Right forelimb (tissue), 1 donor: ENCODE results near the gene ARHGAP19.
A peak's percentile ranks its signal among the peaks of the same experiment; 100 is the strongest.

Experiments
- DNase-seq: peaks from one replicate; pipeline ENCODE4 v3.0.0-alpha.2; 2018

The ARHGAP19 gene, protein sequence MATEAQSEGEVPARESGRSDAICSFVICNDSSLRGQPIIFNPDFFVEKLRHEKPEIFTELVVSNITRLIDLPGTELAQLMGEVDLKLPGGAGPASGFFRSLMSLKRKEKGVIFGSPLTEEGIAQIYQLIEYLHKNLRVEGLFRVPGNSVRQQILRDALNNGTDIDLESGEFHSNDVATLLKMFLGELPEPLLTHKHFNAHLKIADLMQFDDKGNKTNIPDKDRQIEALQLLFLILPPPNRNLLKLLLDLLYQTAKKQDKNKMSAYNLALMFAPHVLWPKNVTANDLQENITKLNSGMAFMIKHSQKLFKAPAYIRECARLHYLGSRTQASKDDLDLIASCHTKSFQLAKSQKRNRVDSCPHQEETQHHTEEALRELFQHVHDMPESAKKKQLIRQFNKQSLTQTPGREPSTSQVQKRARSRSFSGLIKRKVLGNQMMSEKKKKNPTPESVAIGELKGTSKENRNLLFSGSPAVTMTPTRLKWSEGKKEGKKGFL

DNA sequence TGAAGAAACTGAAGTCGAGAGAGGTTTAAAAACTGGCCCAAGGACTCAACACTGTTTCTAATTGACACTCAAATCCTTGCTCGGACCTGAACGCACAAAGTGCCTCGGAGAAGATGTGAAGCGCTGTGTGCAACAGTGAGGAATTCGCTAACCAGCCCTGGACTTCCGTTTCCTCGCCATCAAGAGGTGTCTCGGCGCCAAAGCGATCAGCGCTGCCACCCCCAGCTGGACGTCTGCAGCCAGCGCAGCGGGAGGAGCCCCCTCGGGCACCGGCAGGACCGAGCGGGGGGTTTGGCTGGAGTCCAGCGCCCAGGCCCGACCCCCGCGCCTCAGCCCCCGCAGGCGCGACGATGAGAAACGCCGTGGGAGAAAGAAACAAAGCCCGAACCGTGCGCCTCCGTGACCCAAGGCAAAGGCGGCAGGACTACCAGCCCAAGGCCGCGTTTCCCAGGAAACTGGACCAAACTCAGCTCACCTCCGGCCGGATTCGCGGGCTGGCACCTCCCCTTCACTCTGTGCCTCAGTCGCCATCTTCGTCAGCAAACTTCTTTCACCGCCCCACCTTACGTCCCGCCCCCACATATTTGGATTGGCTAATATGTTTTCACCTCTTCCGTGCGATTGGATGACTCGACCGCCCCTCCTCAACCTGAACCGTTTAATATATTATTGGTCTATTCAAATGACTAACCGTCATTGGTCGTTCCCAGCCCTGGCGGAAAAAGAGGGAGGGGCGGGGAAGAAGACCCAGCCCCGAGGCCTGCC lies at the start of gene ARHGAP19:
TSS of gene ARHGAP19 (minus strand) at position 541 of the 765 bp plus-strand sequence. CDS start at position 531, 10 bp downstream.
- DNase-seq = peak; percentile 93

DNA sequence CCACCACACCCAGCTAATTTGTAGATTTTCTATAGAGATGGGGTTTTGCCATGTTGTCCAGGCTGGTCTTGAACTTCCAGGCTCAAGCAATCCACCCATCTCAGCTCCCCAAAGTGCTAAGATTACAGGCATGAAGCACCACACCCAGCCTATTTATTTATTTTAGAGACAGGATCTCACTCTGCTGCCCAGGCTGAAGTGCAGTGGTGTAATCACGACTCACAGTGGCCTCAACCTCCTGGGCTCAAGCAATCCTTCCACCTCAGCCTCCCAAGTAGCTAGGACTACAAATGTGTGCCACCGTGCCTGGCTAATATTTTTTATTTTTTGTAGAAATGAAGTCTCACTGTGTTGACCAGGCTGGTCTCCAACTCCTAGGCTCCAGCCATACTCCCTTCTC lies 49.0 kb upstream of the ARHGAP19 start:
- no peak for DNase-seq

DNA sequence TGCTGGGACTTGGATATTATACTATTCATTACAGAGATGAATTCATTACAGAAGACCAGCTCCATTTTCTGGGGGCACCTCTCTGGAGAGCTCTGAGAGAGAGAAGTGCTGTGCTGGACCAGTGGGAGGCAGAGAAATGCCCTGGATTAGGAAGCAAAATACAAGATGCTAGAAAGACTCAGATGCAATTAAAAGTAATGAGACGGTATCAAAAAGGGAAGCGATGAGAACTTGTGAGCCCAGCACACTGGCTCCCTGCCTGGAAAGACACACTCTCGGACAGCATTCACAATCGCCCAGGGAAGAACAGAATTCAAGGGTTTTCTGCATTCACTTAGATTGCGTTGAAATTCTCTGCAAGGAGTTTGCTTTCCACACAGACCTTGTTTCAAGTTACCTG lies 45.6 kb upstream of the ARHGAP19 start:
- DNase-seq = no peak

DNA sequence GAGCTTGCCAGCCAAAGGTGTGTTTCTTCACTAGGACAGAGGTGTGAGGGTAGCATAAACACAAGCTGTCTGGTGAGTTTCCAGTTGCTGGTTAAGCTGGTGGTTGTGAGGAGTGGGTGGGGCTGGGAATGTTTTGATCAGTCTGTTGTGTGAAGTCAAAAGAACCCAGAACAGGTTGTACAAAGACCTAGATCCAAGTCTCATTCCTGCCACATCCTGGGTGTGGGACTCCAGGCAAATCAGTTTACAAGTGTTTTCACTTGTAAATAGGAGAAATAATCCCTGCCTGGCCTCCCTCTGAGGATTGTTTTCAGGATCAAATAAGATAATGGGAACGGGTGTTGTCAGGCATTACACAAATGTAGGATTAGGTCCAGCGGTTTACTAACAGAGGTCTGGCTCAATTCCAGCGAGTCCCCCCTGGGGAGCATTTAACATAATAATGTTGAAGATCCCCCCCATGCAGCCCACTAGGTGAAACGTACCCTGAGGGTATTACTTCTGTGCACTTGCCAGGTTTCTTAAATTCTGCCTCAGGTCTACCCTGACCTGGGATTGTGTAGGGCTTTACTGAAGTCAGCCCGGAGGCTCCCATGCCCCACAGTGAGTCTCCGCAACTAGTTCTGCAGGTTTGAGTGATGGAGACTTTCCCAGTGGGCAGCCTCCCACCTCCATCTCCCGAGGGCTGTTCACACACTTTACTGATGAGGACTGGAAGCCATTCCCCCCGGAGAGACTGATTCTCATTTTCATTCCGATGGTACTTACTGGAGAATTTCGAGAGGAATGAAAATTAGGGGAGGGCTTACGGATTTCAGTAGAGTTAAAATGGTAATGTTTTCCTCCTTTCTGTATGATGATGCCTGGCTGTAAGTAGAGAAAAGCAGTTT lies 44.8 kb upstream of the ARHGAP19 start:
- DNase-seq = no peak

DNA sequence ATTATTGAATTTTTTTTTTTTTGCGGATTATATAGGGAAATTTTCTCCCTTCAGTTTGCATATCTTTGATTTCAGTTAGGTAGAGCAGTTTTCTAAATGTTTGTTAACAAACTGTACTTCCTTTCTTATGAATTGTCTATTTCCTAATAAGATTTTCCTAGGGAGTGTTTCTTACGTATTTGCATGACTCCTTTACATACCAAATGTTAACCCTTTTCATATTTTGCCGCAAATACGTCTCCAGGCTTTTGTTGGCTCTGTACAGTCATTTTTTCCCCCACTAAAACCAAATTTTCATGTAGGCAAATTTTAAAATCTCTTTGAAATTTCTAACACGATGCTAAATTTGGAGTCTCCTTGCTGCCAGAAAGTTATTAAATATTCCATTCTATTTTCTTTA lies 44.0 kb upstream of the ARHGAP19 start:
- DNase-seq = no peak

DNA sequence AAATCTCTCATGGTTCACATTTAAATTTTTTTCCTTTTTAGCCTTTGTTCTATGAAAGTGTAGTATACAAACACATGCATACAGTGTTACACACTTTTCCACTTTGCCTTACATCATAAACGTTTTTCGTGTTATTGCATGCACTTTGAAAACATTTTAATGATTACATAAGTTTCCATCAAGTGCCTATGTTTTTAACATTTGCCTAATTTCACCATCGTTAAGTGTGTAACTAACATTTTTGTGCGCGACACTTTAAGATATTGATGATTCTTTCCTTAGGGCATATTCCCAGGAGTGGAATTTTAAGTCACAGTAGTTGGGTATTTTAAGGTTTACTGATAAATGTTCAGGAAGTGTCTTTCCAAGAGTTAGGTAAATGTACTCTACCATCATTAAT lies 43.6 kb upstream of the ARHGAP19 start:
- DNase-seq = no peak

DNA sequence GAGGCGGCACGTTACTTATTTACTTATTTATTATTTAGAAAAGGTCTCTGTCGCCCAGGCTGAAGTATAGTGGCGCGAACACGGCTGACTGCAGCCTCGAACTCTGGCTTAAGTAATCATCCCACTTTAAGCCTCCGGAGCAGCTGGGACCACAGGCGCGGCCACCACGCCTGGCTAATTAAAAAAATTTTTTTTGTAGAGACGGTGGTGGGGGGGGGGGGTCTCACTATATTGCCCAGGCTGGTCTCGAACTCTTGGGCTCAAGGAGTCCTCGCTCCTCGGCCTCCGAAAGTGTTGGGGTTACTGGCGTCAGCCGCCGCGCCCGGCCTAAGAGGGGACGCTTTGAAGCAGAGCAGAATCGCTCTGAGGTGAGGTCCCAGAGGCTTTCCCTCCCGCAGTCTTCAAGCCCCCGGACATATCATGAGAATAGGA lies 42.8 kb upstream of the ARHGAP19 start:
- DNase-seq = no peak

DNA sequence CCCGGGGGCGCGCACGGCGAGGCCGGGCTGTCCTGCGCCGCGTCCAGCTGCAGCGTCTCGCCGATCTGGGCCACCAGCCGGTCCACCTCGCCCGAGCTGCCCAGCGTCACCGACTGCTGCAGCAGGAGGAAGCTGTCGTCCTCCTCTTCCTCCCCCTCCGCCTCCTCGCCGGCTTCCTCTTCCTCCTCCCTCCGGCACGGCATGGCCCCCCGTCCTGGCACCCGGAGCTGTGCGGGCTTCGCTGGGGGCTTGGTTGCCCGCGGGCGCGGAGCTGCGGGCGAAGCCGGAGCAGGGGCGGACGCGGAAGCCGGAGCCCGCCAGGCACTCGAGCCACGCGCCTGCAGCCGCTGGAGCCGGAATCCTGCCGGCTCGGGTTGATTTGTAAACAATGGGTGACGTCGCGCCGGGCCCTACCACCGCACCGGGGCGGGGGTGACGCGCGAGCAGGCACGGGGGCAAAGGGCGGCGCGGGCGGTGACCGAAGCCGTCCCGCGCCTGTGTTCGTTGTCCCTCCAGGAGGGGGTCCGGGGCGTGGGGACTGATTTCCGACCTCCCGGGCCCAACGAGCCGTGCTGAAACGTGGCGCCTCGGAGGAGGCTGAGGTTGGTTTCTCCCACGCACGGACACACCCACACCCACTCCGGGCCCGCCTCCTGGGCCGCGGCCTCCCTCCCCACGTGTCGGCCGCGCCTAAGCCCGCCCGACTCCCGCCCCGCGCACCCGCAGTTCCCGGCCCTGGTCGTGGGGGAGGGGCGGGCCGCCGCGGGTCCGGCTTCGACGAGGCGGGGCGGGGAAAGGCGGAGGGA lies 42.1 kb upstream of the ARHGAP19 start, which contains the start of gene FRAT2:
TSS of gene FRAT2 (minus strand) at position 360 of the 806 bp plus-strand sequence. CDS start at position 203, 157 bp downstream.
- DNase-seq = peak; percentile 96

DNA sequence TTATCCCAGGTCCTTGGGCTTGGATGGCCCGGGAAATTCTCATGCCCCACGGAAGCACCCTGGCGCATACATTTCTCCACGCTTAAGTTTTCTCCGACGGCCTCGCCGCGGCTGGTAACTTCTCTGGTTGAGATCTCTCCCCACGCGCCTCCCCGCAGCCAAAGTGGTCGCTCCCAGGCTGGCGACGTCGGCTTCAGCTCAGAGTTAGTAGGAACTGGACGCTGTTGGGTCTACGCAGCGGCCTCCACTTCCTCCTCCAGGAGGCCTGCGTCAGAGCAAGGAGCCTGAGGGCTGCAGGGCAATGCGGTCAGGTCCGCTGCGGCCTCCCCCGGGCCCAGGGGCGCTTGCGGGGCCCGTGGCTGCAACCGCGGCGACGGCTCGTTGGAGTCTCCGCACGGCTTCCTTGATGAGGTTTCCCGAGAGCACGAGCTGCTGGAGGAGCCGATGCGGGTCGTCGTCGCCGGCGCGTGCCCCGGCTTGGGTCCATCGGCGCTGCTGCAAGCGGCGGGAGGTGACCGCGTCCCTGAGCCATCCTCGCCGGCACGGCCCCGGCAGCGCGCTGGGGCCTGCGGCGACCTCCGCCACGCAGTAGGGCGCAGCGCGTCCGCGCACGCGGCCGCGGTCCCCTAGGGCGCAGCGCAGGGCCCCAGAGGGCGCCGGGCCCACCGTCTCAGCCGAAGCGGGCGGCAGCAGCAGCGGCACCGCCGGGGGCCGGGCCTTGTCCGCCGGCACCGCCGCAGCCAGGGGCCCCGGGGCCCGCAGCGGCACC lies 41.3 kb upstream of the ARHGAP19 start:
- DNase-seq = peak; percentile 58

DNA sequence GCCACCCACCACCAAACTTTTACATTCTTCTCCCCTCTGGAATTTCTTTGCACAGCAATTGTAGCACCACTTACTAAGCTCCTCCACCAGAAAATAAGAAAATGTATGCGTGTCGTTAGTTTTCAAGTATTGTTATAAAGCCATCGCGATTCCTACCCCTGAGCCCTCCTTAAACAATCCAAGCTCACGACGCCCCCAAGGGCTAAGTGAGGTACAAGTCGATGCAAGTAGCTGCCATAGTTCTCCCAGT lies 40.8 kb upstream of the ARHGAP19 start:
- DNase-seq = no peak

DNA sequence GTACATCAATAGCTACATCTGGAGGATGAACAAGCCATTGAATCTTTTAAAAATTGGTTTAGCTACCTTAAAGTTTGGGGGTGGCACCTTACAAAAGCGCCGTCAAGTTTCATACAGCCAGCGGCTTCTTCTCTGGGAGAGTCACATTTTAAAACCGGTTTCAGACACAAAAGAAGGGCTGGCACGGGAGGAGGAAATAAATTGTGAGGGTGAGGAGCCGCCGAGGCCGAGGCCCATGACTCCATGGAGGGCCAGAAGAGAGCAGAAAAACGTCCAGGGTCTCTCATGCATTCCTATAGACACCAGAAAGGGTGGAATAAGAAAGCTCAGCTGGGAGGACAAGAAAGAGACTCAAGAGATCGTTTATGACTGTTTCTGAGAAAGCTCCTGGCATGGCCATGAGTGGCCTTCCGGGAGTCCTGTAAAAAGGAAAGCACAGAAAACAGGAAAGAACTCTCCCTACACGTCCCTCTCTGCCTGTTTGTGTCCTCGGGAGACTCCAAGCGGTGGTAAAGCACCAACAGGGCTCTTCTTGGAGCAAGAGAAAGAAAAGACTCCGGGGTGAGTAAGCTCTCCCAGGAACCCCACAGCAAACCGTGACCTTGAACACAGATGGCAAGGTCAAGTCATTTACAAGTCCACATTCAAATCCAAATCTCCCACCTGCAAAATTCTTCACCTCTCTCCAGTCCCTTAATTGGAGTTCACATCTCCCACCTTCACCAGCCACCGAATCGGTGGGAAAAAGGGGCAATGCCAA lies 40.3 kb upstream of the ARHGAP19 start:
- peak; percentile 57 for DNase-seq

DNA sequence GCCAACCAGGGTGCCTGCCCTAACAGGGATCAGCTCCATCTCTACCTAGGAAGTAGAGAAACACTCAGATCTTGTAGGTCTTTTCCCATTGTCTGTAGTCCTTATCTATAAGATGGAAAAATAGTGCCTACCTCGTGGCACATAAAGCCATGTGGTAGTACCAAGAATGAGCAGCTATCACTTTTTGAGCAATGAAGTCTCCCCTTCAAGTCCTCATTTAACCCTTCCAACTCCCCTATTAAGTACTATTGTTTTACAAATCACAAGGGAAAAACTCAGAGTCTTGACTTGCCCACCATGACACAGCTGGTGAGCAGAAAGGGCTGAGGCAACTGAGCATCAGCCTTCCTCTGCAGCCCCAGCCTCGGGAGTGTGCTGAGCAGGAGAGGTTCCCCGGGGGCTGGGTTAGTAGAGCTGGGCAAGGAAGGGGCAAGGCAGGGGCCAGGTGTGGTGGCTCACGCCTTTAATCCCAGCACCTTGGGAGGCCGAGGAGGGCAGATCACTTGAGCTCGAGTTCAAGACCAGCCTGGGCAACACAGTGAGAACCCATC lies 38.8 kb upstream of the ARHGAP19 start:
- no peak for DNase-seq

DNA sequence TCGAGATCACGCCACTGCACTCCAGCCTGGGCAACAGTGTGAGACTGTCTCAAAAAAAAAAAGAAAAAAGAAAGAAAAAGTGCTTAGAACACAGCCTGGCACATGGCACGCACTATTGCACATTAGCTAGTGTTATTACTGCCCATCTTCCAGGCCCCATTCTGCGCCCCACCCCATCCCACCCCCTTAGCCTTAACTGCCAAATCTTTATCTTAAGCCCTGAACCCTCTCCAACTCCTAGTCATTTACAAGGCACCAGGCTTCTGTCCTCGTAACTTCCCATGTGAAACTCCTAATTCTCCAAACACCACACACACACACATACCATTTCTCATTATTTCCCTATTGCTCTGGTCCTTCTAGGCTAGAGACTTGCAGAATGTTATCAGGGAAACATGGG lies 37.3 kb upstream of the ARHGAP19 start:
- no peak for DNase-seq

DNA sequence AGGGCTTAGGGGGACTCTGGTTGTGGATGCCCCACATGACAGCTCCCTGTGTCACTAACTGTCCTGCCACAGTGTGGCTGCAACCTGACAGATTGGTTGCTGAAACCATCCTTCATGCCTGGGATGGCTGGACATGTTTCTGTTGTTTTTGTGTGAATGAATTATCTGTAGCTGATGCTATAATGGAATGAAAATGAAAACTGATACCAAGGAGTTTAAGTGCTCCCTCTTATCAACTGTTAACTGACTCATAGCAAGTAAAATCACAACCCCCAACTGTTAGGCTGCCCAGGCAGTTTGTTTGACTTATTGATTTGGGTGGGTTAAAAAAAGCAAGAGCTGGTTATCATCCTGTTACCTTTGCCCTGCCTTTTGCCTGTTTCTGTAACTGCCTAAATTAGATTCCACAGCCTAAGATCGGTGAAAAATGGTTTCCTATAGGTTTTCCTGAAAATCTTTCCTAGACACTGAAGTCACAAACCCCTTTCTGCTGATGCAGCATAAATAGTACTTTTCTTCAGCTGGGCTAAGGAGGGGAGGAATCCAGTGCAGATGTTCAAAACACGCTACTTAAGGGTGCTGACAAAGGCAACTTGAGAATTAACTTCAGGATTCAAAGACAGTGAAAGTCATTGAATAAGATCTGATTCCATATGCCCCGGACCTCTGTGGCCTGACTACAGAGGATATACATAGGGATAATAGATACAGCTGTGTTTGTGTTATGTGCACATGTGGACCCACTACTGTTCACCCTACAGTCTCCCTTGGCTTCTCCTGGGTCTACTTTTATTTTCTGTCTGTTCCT lies 36.4 kb upstream of the ARHGAP19 start:
- no peak for DNase-seq

DNA sequence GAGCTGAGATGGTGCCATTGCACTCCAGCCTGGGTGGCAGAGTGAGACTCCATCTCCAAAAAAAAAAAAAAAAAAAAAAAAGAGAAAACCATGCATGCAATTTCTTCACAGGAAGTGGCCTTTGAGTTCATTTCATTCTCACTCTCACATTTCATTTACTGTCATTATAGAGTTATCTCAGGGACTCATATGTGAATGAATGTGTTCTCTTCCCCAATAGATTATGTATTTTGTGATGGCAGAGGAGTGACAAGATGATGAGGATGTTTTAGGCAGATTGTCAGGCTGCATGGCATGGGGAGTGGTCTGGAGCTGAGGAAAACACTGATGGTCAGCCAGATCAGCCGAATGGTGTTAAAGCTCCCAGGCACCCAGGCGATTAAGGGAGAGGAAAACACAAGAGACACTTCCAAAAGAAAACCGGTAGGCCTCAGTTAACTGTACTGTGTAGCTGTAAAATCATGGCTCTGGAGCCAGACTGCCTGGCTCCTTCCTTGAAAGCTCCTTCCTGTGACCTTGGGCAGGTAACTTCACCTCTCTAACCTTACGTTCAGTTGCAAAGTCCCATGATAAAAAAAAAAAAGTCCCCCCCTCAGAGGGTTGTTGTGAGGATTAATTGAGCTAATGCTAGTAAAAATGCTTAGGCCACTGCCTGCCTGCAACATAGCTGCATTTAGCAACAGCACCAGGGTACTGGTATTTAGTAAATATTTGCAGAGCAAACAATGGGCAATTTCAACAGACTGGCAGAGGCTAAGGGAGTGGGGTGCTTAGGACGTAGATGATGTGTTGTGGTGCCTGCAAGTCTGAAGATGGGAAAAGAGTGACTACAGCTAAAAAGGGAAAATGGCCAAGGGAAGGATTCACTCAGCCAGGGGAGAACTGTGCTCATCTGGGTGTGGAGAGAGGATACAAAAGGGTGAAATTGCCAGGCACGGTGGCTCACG lies 35.2 kb upstream of the ARHGAP19 start:
- DNase-seq = no peak

DNA sequence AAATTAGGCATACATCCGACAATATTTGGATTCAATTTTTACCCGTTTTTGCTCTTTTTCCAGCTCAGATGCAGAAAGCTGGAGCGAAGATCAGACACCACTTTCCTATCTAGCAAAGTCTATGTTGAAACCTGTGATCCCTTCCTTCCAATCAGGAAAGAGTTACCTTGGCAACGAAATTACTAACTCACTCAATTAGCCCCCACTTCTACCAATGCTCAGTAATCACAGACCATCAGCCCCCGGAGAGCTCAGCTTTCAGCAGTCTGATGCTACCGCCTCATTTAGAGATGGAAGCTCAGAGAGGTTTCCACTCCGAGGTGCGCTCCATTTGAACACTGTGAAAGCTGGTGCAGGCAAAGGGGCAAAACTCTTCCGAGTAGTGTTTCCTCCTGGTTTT lies 33.3 kb upstream of the ARHGAP19 start:
- no peak for DNase-seq

DNA sequence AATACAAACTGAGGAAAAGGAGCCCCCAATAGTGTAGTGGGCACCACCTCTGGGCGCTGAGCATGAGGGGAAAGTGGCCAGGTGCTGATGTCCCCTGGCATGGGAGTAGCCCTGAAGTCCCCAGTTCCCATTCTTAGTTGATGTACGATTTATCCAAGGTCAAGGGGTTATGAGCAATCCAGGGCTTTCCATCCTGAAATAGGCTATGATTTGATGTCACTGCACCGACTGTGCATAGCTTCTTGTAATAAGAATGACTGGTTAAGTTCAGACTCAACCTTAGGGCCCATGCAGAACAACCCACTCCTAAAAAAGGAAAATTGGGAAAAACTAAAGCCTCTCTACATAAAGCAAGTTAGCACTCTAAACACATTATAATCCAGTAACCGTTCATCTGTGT lies 31.1 kb upstream of the ARHGAP19 start:
- DNase-seq = no peak

DNA sequence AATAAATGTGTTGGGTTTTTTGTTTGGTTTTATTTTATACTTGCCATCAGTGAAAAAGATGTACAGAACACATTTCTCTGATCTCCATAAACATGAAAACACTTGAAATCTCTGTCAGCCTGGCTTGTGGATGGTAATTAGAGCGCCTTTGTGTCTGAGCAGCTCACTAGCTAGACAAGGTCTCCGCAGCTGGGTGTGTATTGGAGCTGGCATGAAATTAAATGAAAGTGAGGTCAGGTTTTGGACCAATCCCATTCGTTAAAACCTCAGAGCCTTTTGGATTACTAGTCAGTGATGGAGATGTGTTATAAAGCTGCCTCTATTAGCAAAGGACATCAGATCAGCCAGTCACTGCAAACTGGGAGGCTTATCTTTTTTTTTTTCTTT lies 29.4 kb upstream of the ARHGAP19 start:
- no peak for DNase-seq
